Breast epithelium (tissue), 3 donors: ENCODE results near the gene CELA1.

Experiments used
- CTCF ChIP-seq, 3 donors: fragments of 450-650 bp; IDR thresholded peaks; one replicate each; pipeline ENCODE4 v1.5.1; 2016 to 2017; ENCODE audit warnings: antibody characterized with exemption in 3 of 3, mild to moderate bottlenecking in 3 of 3, moderate library complexity in 3 of 3
- POLR2A ChIP-seq: fragments of 450-650 bp; IDR thresholded peaks from one replicate; pipeline ENCODE4 v1.6.1; 2016; ENCODE audit warnings: antibody characterized with exemption, mild to moderate bottlenecking, moderate library complexity
- POLR2AphosphoS5 ChIP-seq, 3 donors: sonication (generic); formaldehyde crosslinking; IDR thresholded peaks; one replicate each; pipeline ENCODE4 v1.6.1; 2017; ENCODE audit warnings: antibody characterized with exemption in 3 of 3

DNA sequence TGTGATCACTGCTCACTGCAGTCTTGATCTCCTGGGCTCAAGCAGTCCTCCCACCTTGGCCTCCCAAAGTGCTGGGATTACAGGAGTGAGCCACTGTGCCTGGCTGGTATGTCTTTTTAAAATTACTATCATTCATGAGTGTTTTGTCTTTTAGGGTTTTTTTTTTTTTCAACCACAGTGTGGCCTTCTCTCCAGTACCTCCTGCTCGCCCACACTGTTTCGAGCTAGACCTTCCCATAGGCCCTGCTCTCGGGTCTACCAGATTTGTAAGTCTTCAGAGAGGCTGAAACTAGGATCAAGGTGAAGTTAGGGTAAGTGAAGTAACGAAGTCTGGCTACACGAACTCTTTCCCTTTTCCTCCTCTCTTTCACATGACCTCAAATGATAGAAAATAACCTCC, 24.0 kb downstream of the CELA1 start:
- TF ChIP-seq CTCF (IDR thresholded peaks at IDR 0.05): no peak
- TF ChIP-seq POLR2A: no peak
- no peak for TF ChIP-seq POLR2AphosphoS5 (IDR thresholded peaks at IDR 0.05)
